Pons (tissue), 1 donor: ENCODE measurements around the gene PPM1A.

Experiments used
- DNase-seq: peaks from one replicate; pipeline ENCODE4 v3.0.0-alpha.2; 2016; ENCODE audit warnings: low spot score

Gene PPM1A

DNA sequence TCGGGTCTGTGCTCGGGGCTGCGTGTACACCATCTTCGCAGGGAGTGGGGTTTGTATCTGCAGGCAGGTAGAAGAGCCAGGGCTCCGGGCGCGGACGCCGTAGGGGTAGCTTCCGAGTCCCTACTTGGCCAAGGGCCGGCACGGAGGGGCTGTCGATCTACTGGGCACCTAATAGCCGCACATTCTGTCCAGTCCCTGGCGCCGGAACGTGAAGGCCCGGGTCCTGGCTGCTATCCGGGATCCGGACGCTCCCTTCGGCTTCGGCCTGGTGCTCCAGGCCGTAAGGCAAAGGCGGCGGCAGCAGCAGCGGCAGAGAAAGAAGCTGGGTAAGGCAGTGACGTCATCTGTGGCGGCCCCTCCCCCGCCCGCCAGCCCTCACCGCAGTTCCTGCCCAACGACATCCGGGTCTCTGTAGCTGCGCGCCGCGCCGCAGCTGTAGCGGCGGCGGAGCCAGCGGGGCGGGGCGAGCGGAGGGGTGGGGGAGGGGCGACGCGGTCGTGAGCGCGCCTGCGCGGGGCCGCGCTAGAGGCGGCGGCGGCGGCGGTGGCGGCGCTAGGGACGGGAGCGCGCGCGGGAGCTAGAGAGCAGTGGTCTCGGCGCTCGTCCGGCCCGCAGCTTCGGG is at the start of gene PPM1A:
PPM1A (plus strand) TSS at position 525 of the 622 bp plus-strand sequence. CDS start 33,483 bp downstream, outside the sequence.
- peak; percentile 89 for DNase-seq

DNA sequence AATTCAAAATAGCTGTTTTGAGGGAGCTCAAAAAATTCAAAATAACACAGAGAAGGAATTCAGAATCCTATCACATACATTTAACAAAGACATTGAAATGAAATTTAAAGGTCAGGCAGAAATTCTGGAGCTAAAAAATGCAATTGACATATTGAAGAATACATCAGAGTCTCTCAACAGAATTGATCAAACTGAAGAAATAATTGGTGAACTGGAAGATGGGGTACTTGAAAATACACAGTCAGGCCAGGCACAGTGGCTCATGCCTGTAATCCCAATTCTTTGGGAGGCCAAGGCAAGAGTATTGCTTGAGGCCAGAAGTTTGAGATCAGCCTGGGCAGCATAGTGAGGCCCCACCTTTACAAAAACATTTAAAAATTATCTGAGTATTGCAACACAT is 49.7 kb upstream of the PPM1A start:
- DNase-seq, result no peak

DNA sequence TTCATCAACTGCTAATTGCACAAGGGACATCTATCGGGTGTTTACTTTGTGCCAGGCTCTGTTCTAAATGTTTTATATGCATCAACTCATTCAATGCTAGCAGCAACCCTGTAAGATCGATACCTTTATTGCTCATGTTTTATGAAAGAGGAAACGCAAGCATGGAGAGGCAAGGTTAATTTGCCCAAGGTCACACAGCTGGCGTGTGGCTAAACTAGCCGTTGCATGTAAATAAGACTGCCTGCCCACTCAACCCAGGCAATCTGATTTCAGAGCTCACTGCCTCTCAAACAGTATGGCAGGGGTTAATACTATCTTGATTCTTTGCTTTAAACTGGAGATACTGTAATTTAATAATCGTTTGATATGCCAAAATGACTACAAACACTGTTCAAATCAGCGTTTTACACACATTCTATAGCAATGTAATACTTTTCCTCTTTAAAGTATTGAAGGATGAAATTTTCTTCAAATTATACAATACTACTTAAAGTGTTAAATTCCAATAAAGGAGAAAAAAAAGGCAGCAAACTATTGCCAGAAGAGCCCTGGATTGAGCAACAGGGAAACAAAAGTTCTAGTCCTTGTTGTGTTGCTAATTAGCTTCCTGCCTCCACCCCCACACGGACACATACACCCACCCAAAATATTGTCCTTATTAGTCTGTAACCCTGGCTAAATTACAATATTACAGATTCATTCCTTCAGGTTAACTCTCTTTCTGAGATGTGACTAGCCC is 44.7 kb upstream of the PPM1A start:
- DNase-seq, result no peak

DNA sequence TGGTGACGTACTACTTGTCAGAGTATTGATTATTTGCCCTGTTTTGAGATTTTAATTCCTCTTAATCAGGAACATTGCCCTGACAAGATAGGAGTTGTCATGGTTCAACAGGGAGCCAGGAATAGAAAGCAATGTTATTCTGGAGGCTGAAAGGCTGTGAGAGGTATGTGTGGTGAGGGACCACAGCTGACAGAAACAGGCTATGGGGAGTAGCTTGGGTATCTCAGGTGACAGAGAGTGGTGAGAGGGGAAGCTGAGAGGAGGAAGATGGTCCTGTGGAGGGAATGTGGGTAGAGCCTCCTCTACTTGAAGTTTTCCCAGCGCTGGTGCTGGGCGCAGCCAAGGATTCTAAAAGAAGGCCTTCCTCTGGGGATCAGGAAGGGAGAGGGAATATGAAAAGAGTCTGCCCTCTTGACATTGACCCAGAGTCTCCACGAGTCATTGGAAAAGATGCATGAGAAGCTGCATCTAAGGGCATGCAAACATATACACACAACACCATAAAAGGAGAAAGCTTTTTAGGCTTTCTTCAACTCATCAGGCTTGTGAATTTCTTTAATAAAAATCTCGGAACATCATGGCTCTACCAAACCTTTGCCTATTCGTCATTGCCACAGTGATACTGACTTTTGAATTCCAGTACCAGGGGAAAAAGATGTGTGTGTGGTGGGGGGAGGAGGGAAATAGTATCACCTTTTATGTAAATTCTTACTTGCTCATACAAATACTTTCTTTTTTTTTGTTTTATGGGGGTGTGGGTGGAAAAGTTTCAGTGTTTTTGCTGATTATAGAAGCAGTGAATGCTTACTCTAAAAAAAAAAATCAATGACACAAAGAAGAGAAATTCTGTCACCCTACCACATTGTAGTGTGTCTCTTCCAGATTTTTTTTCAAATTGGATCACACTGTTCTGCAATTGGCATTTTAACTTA is 43.9 kb upstream of the PPM1A start:
- no peak for DNase-seq

DNA sequence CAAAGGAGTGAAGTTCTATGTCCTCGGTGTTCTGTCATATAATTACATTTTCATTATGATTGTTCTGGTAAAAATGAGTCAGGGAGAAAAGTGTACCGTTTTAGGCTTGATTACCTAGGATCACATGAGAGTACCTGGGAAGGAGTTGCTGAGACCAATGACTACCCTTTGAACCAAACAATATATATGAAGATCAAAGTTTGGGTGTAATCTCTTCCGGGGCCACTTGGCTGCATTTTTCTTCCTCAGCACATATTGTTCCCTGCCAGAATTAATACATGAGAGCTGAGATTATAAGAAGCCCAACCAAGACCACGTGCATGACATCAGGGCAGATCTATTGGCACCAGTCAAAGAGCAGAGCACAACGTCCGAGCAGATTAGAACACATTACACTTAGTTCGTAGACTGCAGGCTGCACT is 42.8 kb upstream of the PPM1A start:
- DNase-seq, result no peak

DNA sequence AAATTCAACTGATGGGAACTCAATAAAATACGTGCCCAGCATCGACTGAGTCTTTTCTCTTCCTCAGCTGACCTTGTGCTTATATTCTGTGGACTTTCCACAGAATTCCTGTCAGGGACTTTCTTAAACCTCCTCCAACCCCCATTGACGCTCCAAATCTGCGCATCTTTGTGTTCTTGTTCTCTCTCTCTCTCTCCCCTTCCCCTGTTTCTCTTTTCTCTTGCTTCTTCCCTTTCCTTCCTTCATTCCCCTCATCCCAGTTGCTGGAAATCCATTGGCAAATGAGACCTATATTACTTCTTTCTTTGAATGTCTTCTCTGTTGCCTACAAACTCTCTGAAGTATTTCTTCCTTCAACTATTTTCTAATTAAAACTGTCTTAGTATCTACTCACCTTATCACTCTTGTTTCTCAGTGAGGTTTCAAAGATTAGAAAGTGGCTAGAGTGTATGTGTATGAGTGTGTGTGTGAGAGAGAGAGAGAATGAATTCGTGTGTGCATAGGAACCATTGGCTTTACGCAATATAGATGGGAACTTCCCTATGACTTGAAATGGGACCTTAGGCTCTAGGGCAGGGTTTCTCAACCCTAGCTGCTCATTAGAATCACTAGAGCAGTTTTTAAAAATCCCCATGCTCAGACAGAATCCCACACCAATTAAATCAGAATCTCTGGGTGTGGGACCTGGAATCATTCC is 42.0 kb upstream of the PPM1A start:
- no peak for DNase-seq

DNA sequence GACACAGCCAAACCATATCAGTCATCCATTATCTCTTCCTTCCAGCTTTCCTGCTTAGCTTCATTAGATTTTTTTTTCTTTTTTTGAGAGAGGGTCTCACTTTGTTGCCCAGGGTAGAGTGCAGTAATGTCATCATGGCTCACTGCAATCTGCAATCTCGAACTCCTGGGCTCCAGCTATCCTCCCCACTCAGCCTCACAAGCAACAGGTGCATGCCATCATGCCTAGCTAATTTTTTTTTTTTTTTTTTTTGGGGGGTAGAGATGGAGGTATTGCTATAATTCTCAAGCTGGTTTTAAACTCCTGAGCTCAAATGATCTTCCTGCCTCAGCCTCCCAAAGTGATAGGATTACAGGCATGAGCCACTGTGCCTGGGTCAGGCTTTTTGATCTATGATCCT is 38.3 kb upstream of the PPM1A start:
- no peak for DNase-seq

DNA sequence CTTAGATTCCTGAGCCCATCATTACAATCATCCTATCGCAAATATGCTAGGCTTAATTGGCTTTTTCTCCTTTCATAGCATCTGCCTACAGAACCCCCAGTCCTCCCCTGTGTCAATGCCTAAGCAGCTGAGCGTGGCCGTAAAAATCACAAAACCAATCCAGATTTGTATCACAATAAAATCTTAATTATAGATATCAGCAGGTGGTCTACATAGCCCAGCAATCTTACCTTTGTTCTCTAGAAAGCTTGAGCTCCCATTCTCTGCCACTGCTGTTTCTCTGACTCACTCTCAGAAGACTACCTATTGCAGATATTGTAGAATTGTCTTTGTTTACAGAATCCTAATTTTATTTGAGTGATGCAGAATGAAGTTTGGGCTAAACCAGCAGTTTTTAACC is 37.9 kb upstream of the PPM1A start:
- DNase-seq, result no peak

DNA sequence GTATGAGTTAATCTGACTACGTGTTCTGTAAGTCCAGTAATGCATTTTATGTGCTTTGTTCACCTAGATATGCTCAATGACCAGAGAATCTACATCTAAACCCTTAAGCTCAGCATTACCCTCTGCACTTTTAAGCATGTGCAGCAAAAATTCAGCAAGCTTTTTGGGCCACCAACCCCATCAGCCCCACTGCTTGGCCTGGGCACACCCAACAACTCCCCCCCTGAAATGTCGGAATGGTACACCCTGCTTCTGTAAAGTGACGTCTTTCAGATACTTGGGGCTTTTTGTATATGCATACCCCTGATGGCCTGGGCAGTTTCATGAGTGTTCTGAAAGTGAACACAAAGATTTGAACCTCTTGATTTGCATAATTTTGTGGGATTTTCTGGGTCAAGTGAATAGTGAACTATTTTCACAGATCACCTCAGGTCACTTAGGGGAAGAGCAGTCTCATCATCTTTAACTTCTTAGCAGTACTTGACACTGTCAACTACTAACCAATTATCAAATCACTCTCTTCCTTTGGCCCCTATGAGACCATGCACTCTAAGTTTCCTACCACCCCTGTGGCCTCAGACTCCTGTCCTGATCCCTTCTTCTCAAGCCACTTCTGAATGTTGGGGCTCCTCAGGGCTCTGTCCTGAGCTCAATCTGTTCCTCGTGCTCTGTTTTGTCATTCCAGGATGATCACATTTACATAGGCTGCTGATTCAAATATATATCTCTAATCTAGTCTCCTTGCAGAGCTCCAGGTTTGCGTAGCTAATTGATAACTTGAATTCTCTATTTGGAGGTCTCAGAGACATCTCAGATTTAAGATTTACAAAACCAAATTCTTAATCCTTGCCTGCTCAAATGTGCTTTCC is 36.3 kb upstream of the PPM1A start:
- no peak for DNase-seq

DNA sequence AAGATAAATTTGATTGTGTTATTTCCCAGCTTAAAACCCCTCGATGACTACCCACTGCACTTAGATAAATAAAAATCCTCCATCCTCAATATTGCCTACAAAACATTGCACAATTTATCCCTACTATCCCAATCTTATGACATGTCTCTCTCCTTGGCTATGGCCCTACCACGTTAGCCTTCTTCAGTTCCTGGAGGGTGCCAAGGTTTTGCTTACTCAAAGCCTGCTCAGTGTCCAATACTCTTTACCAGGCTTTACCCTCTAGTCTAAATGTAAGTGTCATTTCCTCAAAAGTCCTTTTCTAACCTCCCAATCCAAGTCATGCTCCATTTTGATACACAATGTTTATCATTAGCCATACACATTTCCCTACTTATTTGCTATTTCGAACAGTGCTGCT is 35.0 kb upstream of the PPM1A start:
- no peak for DNase-seq

DNA sequence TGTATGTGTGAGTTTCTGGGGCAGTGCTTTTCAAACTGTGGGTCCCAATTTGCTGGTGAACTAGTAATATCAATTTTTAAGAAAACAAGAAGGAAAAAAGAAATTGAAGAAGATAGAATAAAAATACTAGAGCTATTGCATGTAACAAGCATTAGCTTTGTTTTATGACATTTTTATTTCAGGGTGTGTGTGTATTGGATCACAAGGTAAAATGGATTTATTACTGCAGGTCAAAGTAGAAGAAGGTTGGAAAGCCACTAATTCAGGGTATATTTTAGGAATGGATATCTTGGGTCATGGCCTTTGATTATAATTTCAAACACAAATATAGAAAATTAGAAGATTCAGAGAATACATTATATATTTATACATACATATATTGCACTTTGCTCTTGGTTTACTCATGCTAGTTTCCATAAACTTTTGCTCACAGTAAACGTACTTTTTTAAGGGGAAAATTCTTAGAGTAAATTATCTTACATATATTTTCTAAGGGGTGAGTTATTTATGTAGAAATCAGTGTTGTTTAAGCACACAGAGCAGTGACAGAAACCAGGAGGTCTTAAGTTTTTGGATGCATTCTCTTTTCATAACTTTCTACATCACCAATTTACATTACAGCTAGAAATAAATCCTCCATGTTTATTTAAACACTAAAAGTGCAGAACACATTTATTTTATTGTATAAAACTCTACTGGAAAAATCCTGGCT is 34.5 kb upstream of the PPM1A start:
- no peak for DNase-seq

DNA sequence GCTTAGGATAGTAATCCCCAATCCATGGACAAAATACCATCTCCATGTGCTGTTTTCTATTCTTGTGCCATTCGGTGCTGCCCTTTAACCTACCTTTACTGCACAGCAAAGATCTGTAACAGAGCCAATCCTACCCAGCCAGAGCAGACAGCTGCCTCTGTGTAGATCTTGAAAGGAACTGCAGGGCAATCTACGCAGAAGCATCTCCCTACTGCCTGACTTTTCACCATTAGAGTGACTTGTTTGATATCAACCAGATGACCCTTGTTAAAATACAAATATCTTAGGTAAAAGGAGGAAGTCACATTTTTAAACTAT is 33.9 kb upstream of the PPM1A start:
- DNase-seq, result no peak

DNA sequence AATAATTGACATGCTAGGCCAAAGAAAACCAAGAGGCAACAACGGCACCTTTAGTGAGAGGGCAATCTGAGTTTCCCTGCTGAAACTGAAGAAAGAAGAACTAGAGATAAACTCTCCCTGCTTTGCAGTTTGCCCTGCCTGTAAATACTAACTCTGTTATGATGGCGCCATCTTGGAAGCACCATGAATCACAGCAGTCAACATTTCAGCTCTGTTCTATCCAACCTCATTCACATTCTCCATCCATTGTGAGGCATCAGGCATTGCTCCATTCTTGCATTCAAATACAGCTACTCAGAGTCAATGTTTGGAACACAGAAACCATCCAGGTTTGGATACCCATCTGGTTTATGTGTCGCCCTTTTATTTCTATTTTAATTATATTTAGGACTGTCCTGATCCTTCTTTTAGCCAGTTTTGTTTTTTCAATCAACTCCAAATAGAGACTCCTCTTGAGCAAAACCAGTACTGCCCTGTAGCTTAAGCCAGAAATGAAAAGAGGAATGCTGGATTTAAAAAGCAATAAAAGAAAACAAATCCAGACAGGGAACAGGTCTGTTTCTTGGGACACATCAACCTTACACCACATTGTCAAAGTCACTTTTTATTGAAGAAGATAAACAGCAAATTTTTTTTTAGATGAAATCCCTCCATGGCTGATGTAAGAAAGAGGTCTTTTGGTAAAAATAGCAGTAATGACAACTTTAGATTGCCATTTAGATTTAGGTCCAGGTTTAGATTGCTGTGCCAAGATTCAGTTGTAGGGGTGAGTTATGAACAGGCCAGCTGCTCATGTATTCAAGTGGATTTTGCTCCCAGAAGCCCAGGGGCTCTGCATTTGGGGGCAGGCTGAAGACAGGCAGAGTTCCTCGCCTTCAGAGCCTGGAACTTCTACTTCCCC is 33.3 kb upstream of the PPM1A start:
- DNase-seq, result no peak

DNA sequence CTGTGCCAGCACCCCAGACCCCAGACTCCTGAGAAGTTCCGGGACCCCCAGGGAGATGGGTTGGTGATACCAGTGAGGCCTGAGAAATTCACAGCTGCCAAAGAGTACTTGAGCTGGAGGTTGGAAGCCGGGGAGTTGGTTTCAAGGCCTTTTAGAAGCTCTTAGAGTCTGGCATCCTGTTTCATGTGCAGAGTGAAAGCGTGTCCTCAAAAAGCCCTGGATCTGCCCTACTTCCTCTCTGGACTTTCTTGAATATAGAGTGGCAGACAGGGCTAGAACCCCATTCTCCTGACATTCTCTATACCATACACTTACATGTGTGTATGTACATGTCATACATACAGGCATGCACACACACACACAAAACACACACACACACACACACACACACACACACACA is 31.3 kb upstream of the PPM1A start:
- no peak for DNase-seq

DNA sequence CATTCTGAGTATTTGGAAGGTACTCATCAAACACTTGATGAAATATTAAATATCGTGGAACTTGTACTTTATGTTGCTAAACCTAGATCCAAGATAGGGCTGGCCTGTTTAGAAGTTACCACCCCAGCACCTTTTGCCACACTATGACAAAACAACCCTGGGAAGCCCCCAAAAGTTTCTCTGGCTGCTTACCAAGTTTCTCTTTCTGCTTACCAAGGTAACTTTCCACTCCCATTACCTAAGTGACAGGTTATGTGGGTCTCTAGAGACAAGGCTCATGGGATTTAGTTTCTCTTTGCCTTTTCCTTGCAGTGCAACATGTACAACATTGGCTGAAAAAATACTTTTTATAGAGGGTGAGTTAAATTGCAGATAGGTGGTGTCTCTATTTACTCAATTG is 28.9 kb upstream of the PPM1A start:
- DNase-seq, result no peak

DNA sequence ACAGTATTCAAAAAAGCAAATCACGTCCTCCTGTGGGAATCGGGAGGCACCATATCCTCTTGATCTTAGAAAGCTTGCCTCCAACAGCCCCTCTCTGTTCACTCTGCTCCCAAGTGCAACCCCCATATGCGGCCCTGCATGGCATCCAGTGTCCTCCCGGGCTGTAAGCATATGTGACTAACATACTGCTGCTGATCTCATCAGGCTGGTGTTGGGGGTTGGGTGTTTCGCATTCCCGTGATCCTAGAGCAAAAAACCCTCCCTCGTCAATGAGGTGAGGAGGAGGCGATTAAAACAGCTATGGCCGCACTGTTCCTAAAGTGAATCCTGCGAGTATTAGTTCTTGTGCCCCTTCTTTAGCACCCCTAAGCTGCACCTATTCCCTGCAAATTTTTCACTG is 28.1 kb upstream of the PPM1A start:
- DNase-seq, result no peak

DNA sequence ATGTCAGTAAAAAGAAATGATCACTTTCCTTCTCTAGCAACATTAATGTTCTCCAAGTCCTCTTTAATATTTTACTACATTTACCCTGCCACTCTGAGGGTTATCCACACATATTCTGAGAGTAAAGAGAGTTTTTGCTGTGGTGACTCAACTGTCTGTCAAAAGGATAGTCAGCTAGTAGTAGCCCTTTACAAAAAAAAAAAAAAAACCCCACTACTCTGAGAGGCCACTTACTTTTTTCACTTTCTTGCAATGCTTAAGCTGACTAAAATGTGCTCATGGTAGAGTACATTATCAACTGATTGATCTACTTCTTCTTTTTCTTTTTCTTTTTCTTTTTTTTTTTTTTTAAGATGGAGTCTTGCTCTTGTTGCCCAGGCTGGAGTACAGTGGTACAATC is 27.6 kb upstream of the PPM1A start:
- DNase-seq, result no peak

DNA sequence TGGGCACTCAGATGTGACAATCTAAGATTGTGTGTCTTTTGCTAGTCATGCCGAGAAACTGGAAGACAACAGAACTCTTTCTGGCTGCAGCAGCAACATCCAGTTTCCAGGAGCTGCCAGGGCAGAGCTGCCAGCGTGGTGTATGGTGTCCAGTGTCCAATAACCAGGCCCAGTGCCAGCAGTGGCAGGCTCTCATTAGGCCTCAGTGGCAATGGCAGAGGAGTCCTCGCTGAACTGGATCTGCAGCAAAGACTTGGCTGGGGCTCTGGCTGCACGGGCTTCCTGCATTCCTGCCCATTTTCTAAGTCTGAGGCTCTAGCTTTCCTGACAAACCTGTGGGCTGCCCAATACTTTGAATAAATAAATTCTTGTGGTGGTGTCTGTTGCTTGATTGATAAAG is 26.2 kb upstream of the PPM1A start:
- DNase-seq, result peak; percentile 94

DNA sequence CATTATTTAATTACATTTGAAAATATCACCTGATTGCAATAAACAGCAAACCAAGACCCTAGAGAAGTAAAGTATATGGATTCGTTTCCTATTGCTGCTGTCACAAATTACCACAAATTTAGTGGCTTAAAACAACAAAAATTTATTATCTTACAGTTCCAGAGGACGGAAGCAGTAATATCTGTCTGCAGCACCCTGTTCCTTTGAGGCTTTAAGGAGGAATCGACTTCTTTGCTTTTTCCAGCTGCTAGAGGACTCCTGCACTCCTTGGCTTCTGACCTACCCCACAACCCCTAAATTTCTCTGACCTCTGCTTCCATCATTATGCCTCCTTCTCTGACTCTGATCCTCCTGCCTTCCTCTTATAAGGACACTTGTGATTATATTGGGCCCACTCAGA is 23.8 kb upstream of the PPM1A start:
- DNase-seq, result no peak

DNA sequence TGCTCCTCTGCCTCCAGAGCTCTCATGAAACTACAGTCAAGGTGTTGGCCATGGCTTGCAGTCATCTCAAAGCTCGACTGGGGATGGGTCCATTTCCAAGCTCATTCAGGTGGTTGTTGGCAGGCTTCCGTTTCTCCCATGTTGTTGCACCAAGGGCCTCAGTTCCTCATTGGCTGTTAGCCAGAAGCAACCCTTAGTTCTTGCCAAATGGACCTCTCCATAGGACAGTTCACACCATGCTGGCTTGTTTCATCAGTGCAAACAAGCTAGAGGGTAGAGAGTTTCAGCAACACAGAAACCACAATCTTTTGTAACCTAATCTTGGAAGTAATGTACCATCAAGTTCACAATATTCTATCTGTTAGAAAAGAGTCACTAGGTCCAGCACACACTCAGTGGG is 22.7 kb upstream of the PPM1A start:
- no peak for DNase-seq
